GM19467 (cell line): ENCODE results near the gene SLC4A5.
"Not testable (repeated sequence)": the region's sequence is repeated elsewhere in the genome, so short reads cannot be mapped to it uniquely, and the experiment has no call there.

Experiments
- ATAC-seq: cut with Tn5 transposase; IDR thresholded peaks from one replicate; pipeline ENCODE4 v1.9.1; 2021; ENCODE audit warnings: mild to moderate bottlenecking, moderate library complexity; ENCODE audit not compliant: unreplicated experiment

SLC4A5 gene

DNA sequence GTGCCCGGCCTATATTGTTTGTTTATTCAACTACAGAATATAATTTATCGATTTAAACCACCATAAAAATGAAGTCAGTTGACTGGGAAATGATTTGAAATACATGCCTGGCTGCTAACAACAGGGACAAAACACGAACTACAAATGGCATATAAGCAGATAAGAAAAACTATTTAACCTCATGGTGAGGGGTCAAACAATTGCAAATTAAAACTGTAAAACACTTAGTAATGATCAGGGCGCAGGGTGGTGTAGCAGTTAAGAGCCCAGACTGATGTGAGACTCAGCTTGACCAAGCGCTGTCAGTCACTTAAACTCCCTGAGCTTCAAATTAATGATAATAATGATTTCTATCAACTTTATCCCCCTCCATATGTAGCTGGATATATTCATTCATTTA lies 138.1 kb downstream of the SLC4A5 start:
- no peak for ATAC-seq

DNA sequence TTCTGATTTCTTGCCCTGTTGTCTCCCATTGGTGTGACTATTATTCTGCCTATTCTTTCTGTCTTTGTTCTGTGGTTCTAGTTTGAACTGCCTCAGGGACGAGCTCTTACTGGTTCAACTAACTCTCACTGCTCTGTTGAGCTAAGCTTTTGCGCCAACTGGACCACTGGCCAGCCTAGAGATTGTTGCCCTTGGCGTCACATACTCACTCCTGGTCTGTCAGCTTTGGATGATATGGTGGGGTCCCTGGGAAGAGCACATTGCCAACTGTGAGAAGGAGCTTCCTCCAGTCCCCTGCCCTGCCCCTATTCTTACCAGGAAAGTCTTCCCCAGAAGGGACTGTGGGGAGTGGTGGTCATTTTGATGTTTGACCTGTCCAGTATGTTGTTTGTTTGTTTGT lies 138.8 kb downstream of the SLC4A5 start:
- no peak for ATAC-seq

- ATAC-seq = no peak
Observed at GRCh38 chr2:74201596-74201995, 141.6 kb downstream of the SLC4A5 start.

DNA sequence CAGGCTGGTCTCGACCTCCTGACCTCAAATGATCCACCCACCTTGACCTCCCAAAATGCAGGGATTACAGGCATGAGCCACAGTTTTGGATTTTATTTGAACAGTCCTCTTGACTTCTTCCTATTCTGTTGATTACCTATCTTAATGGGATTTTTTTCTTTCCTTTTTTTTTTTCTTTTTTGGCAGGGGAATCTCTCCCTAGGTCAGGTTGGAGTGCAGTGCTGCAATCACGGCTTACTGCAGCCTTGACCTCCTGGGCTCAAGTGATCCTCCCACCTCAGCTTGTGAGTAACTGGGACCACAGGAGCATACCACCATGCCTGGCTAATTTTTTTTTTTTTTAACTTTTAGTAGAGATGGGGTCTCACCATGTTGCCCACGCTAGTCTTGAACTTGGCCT lies 142.0 kb downstream of the SLC4A5 start:
- ATAC-seq = no peak

- no peak for ATAC-seq
Observed at GRCh38 chr2:74199871-74200305, 143.3 kb downstream of the SLC4A5 start.

- no peak for ATAC-seq
Observed at GRCh38 chr2:74199275-74199701, 143.9 kb downstream of the SLC4A5 start.

DNA sequence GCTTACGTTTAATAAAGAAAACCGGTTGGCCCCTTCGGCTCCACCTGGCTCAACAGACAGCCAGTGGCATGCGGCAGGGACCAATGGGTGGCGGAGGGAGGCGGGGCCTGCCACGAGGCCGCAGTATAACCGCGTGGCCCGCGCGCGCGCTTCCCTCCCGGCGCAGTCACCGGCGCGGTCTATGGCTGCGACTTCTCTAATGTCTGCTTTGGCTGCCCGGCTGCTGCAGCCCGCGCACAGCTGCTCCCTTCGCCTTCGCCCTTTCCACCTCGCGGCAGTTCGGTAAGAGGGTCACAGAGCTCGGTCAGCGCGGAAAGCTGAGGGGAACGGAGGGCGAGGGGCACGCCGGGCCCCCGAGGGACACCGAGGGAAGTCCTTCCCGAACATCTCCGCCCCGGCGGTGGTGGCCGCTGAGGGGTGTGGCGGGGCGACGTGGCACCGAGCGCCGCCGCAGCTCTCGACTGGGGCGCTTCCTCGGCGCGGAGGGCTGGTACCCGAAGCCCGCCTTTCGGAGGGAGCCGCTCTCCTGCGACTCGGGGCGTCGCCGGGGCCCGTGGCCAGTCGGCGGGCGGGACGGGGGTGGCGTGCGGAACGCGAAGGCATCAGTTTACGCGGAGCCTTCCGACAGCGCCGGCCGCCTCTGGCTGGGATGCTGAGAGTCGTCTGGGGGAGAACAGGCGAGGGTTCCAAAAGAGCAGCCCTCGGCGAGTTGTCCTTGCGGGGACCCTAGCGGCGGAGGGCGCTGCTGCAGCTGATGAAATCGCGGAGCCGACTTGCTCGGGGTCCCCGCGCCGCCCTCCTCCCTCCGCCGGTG lies 144.5 kb downstream of the SLC4A5 start, which contains the start of gene MTHFD2:
MTHFD2 (plus strand) TSS at position 155 of the 814 bp plus-strand sequence; CDS start at position 182, 27 bp downstream.
- ATAC-seq = peak; percentile 88

- ATAC-seq = no peak
Observed at GRCh38 chr2:74198023-74198460, 145.2 kb downstream of the SLC4A5 start.

- ATAC-seq = no peak
Observed at GRCh38 chr2:74197049-74197448, 146.2 kb downstream of the SLC4A5 start.

DNA sequence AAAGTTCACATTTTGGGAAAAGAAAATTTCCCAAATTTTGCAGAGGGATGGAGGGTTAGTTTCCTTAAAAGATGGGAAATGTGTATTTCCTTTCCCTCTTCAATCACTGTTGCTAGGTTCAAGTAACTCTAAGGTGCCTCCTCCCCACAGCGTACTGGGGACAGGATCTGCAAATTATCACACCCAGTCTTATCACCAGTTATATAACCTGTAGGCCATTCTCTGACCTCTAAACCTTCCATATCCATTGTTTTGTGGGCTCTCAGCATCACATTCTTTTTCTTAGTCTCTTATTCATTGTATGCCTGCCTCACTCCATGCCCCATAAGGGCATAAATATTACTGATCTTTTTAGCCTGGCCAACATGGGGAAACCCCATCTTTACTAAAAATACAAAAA lies 148.4 kb downstream of the SLC4A5 start:
- ATAC-seq = no peak

DNA sequence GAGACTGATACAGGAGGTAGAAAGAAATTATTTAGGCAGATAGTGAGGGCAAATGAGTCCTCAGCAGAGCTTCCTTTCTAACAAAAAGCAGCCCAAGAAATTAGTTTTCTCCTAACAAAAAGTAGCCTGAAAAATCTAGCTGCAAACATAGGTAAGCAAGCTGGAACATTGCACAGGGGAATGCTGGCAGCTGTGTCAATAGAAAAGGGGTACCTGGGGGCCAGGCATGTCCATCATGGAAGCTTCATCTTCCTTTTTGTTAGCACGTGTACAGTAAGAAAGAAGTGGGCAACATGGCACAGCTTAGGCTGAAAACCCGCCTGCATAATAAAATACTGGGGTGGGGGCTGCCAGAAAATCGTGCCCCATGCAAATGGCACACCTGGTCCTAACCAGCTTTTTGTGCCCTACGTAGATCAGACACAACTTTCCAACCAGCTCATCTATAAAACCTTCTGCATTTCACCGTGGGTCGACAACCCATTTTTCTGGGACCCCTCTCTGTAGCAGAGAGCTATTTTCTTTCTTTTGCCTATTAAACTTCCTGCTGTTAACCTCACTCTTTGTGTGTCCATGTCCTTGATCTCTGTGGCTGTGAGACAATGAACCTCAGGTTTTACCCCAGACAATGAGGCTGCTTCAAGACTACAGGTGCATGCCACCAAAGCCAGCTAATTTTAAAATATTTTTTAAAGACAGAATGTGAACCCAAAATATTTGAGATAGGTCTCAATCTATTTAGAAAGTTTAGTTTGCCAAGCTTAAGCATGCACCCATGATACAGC lies 151.4 kb downstream of the SLC4A5 start:
- no peak for ATAC-seq

DNA sequence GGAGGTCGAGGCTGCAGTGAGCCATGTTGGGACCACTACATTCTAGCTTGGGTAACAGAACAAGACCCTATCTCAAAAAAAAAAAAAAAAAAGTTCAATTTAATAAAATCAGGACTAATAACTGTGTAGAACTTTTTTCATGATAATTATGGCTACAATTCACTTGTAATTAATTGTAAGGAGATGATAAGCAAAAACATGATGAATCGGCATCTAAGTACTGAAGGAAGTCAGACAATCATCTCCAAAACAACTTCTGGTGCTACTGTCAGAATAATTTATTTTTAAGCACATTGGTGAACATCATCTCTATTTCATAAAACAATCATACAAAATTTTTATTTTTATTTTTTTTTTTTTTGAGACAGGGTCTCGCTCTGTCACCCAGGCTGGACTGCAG lies 154.5 kb downstream of the SLC4A5 start:
- ATAC-seq = no peak

- no peak for ATAC-seq
Observed at GRCh38 chr2:74188018-74188601, 155.1 kb downstream of the SLC4A5 start.

DNA sequence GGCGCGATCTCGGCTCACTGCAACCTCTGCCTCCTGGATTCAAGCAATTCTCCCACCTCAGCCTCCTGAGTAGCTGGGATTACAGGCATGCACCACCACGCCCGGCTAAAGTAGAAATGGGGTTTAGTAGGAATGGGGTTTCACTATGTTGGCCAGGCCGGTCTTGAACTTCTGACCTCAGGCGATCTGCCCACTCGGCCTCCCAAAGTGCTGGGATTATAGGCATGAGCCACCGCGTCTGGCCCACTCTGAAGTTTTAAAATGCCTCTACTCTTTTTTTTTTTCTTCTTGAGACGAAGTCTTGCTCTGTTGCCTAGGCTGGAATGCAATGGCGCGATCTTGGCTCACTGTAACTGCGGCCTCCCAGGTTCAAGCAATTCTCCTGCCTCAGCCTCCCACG lies 156.5 kb downstream of the SLC4A5 start:
- ATAC-seq = not testable (repeated sequence)

DNA sequence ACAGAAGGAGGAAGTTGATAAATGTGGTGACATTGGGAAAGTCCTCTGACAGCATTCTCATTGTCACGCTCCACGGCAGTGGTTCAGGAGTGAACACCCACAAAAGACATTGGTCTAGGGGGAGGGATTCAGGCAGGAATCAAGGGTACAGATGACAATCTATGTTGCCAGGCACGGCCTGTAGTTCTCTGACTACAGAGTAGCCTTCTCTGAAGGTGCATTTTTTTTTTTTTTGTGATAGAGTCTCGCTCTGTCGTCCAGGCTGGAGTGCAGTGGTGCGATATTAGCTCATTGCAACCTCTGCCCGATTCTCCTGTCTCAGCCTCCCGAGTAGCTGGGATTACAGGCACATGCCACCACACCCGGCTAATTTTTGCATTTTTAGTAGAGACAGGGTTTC lies 157.2 kb downstream of the SLC4A5 start:
- peak; percentile 53 for ATAC-seq

- no peak for ATAC-seq
Observed at GRCh38 chr2:74183878-74184277, 159.3 kb downstream of the SLC4A5 start.

- no peak for ATAC-seq
Observed at GRCh38 chr2:74181739-74182138, 161.5 kb downstream of the SLC4A5 start.

DNA sequence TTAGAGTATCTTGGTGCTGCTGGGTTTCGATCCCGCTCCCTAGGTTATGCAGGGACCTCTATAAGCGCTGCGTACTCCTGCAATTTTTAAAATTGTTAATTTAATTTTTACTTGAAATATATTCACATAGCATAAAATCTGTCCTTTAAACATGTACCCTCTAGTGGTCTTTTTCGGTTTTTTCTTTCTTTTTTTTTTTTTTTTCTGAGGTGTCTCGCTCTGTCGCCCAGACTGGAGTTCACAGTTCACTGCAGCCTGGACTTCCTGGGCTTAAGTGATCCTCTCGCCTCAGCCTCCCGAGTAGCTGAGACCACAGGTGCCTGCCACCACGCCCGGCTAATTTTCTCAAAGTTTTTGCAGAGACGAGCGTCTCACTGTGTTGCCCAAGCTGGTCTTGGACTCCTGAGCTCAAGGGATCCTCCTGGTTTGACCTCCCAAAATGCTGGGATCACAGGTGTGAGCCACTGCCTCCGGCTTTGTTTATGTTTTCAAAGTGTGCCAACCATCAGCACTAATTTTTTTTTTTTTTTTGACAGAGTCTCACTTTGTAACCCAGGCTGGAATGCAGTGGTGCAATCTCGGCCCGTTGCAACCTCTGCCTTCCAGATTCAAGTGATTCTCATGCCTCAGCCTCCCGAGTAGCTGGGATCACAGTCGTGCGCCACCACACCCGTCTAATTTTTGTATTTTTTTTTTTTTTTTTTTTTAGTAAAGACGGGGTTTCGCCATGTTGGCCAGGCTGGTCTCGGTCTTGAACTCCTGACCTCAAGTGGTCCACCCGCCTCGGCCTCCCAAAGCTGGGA lies 164.0 kb downstream of the SLC4A5 start:
- ATAC-seq = peak; percentile 8

DNA sequence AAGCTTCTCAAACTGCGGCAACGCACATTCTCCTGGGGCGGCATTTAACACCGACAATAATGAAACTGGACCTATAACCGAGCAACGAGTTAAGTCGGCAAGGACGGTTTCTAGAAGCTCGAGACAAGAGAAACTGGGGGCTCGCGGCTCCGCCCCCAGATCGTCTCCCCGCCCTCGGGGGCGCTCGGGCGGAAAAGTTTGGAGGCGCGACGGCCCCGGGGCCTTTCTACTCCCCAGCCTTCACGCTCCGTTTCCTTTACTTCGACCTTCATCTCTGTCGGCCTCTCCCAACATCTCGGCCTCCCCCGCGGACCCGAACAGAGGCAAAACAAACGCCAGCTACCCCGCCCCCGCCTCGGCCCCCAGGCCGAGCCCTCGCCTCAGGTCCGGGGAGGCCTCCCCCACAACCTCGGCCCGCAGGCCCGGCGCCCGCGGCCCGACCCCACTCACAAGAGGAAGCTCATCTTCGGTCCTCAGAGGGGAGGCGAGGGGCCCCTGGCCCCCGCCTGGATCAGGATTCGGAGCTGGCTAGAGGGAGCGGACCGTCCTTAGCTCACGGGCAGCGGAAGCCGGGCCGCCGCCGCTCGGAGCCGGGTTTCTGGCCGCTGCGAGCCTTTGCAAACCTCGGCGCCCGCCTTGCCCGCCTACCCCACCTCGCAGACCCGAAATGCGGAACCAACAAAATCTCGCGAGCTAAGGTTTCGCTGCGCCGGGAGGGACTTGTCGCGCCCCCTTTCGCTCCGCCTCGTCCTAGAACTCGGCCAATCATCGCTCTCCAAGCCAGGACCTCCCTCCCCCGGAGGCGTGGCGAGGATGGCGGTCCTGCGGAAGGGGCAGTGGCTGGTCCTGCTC lies 164.8 kb downstream of the SLC4A5 start, which contains the start of gene MOB1A:
MOB1A (minus strand) TSS at position 669 of the 852 bp plus-strand sequence; CDS start at position 464, 205 bp downstream.
- peak; percentile 72 for ATAC-seq

GRCh38 chr2:74177696-74178095 lies 165.5 kb downstream of the SLC4A5 start:
- ATAC-seq = no peak
